HG03103 (cell line): ENCODE data around the gene BTBD9.
A peak's percentile ranks its signal among the peaks of the same experiment; 100 is the strongest.

Source experiments
- ATAC-seq: cut with Tn5 transposase; IDR thresholded peaks from one replicate; pipeline ENCODE4 v1.9.1; 2021; ENCODE audit warnings: low read depth; ENCODE audit not compliant: unreplicated experiment

The BTBD9 gene

GRCh38 chr6:38566295-38567030 lies 73.3 kb downstream of the BTBD9 start:
- ATAC-seq: no peak

DNA sequence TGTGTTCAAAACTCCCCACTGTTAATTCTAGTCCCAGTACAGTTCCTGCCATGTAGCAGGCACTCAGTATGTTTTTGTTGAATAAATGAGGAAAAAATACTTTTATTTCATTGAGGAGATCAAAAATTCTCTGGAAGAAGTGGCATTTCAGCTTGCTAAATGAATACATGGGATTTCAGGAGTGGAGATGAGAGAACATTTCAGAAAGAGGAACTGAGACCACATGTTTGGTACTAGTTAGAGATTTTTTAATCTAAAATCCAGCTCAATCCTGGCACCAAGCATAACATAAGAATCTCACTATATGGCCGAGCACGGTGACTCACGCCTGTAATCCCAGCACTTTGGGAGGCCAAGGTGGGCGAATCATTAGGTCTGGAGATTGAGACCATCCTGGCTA lies 75.4 kb downstream of the BTBD9 start:
- ATAC-seq: no peak

DNA sequence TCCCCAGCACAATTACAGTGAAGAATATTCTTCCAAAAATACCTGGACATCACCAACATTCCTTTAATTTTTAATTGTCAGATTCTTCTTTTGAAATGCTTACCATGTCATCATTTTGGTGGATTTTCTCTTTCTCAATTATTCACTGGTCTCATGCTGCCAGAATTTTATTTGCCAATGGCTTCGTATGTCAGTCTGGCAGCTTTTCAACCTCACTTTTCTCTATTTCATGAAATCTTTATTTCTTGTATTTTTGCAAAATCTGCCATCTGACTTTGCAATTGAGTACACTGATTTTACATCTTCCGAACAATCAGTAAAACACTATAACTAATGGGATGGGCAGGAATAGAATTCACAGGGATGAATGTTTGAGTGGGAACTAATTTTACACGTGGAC lies 84.1 kb downstream of the BTBD9 start:
- no peak for ATAC-seq

DNA sequence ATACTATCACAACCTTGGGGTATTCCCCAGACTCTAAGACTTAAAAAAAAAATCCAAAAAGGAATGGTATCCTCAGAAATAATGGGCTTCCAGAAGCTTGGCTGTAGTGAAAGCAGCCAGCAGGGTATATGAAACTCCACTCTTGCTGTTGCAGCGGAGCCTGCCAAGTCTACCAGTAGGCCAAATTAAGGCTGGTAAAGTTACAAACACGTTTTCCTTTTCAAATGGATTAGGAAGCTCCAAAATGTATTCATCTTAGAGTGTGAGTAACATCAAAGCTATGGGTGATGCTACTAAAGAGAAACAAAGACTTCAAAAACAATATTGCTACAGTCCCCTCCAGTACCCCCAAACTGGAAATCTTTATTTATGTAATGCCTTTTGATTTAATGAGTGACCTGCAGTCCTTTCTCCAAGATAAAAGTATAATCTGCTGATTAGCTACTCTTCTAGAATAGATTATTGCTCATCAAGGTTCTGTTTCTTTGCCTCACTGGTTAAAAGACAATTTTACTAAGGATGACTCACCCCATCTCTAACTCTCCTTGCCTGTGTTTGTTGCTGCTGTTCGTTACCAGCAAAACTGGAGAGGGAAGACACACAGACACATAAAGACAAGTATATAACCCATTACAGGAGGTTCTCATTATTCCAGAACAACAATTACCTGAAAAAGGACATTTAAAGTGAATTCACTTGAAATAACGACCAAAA lies 84.9 kb downstream of the BTBD9 start:
- no peak for ATAC-seq

- ATAC-seq: no peak
Observed at GRCh38 chr6:38554014-38554413, 85.7 kb downstream of the BTBD9 start.

- peak; percentile 81 for ATAC-seq
Observed at GRCh38 chr6:38552121-38552520, 87.6 kb downstream of the BTBD9 start.

DNA sequence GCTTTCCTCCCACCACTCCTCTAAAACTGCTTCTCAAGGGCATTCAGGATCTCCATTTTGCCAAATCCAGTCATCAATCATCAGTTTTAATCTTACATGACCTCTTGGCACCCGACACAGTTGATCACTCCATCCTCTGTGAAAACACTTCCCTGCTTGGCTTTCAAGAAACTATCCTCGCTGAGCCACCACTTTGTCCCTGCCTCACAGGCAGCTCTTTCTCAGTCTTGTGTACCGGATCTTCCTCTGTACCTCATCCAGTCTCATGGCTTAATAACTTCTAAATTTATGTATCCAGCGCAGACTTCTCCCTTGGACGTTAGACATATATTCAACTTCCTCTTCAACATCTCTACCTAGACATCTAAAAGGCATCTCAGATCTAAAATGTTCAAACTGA lies 89.9 kb downstream of the BTBD9 start:
- no peak for ATAC-seq

GRCh38 chr6:38549180-38549579 lies 90.5 kb downstream of the BTBD9 start:
- no peak for ATAC-seq

DNA sequence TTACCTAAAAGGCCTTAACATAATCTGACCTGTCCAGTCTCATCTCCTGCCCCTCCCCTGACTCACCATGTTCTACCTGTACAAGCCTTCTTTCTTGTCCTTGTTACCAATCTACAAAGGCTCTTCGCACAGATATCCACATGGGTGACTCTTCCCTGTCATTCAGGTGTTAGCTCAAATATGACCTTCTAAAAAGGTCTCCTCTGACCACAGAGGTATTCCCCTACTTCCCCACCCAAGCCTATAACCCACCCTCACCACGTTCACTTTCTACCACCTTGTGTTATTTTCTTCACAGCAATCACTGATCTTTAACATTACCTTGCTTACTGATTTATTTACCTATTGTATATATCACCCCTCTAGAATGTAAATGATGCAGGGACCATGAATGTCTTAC lies 96.7 kb downstream of the BTBD9 start:
- ATAC-seq: no peak

- no peak for ATAC-seq
Observed at GRCh38 chr6:38542031-38542430, 97.7 kb downstream of the BTBD9 start.

GRCh38 chr6:38533064-38533463 lies 106.7 kb downstream of the BTBD9 start:
- ATAC-seq: no peak

DNA sequence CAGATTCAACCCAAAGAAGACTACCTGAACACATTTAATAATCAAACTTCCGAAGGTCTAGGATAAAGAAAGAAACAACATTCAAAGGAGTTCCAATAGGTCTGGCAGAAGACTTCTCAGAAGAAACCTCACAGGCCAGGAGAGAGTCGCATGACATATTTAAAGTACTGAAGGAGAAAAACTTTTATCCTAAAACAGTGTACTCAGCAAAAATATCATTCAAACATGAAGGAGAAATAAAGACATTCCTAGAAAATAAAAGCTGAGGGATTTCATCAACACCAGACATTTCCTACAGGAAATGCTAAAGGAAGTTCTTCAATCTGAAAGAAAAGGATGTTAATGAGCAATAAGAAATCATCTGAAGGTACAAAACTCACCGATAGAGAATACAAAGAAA lies 108.6 kb downstream of the BTBD9 start:
- ATAC-seq: no peak

- no peak for ATAC-seq
Observed at GRCh38 chr6:38528196-38528965, 111.3 kb downstream of the BTBD9 start.

DNA sequence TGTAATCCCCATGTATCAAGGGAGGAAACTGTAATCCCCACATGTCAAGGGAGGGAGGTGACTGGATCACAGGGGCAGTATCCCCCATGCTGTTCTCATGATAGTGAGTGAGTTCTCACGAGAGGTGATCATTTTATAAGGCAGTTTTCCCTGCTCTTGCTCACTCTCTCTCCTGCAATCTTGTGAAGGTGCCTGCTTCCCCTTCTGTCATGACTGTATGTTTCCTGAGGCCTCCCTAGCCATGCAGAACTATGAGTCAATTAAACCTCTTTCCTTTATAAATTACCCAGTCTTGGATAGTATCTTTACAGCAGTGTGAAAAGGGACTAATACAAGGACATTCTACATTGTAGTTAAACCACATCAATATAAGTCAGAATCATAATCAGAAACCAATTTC lies 112.4 kb downstream of the BTBD9 start:
- ATAC-seq: no peak

- ATAC-seq: no peak
Observed at GRCh38 chr6:38525888-38526287, 113.8 kb downstream of the BTBD9 start.

GRCh38 chr6:38524436-38525145 lies 115.1 kb downstream of the BTBD9 start:
- ATAC-seq: no peak

DNA sequence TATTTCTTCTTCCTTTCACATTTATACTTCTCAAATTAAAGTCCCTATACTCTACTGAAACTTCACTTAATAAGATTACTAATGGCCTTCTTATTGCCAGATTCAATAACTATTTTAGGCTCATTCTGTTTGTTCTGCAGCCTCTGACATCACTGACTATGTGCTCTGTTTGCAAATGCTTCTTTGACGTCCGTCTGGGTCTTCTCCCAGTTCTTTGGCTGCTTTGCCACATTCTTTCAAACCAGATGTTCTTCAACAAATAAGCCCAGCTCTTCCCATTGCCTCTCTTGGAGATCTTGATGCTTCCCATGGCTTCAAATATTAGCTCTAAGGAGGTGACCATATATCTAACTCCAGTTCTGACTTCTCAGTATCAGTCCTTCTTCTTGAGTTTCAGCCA lies 117.4 kb downstream of the BTBD9 start:
- ATAC-seq: no peak

DNA sequence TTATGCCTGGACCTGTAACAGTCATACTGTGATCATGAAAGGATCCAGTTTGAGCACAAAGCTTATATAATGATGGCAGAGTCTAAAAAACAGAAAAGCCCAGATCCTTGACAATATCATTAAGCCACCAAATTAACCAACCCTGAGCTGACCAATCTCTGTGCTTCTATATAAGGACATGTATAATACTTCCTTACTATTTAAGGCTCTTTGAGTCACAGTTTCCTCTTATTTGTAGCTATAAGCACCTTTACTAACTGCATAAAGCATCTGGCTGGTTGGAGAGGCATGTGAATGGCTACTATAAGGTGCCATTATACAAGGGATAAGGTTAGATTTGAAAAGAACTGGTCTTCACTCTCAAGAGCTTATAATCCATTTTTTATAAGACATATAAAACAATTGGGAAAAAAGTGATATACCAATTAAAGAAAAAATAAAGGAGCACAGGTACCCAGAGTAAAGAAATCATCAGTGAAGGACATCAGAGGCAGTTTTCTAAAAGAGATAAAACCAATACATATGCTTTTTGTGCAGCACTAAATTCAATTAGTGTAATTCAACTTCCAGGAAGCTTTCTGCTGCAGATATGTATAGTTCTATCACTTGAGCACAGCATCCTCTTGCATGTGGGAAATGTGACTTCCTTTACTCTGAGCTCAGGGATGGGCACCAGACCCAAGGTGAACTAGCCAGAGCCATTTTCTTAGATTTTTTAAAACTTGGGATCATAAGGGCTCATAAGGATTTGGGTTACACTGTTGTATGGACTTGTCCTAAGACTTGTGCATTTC lies 121.0 kb downstream of the BTBD9 start:
- no peak for ATAC-seq

GRCh38 chr6:38517005-38517404 lies 122.7 kb downstream of the BTBD9 start:
- no peak for ATAC-seq

- no peak for ATAC-seq
Observed at GRCh38 chr6:38514399-38514798, 125.3 kb downstream of the BTBD9 start.
